HFFc6 (cell line): ENCODE data around the gene SLCO4A1. TPM values are rescaled to one million over a fixed set of nuclear protein-coding genes. Genes with fewer than 3 reads are reported as not detected.

ENCODE experiments used
- DNase-seq: peaks from one replicate; pipeline ENCODE4 v3.0.0-alpha.2; 2018
- H3K27ac Mint-ChIP-seq: 2 replicates; pipeline ENCODE4 v1.8.0; 2020; ENCODE audit warnings: mild to moderate bottlenecking, mixed read lengths
- H3K27me3 Mint-ChIP-seq: 2 replicates; pipeline ENCODE4 v1.8.0; 2021; ENCODE audit warnings: mild to moderate bottlenecking, moderate library complexity, mixed read lengths; ENCODE audit not compliant: insufficient read depth
- H3K36me3 Mint-ChIP-seq: 2 replicates; pipeline ENCODE4 v1.8.0; 2021; ENCODE audit warnings: low read depth, mixed read lengths
- H3K4me1 Mint-ChIP-seq: 2 replicates; pipeline ENCODE4 v1.8.0; 2020; ENCODE audit warnings: low read depth, mixed read lengths
- H3K4me3 Mint-ChIP-seq: 2 replicates; pipeline ENCODE4 v1.8.0; 2020; ENCODE audit warnings: mild to moderate bottlenecking, moderate library complexity, mixed read lengths
- H3K9me3 Mint-ChIP-seq: 2 replicates; pipeline ENCODE4 v1.8.0; 2020; ENCODE audit warnings: mild to moderate bottlenecking, mixed read lengths
- total RNA-seq, 6 experiments: library from RNA; stranded (reverse); fragmentation: NEBNext Ultra II Directional; extraction: Animal tissue kit (Norgen Biotek cat#: 25700); gene quantifications; 2 replicates in 1 of 6; 3 replicates in 5 of 6; pipeline ENCODE4 v1.2.3, GENCODE V29; 2021
- TF ChIP-seq, protein P1 (sequence below): fragments of 200-600 bp; sonication (generic); IDR thresholded peaks from 2 replicates; pipeline ENCODE4 v1.5.0; 2021; ENCODE audit warnings: antibody characterized with exemption, mild to moderate bottlenecking

Gene SLCO4A1
- total RNA-seq, 6 experiments from 2014 or later = 2.7 to 6.5 (median 3.4) TPM

DNA sequence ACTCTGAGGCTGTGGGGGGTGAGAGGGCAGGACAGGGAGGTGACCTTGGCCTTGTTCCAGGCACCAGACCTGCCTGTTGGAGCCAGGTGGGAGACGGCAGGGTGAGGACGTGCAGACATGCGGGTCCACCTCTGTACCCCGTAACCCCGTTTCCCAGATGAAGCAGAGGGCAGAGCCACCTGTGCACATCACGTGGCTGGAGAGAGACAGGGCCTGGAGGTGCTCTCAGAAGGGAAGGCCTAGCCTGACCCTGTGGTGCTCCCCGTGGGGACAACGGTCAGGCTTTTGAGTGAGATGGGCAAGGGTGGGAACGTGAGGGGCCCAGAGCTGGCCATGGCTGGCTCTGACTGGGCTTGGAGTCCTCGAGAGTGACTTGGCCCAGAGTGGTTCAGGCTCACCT, 72.9 kb downstream of the SLCO4A1 start:
- TF ChIP-seq, protein P1, sequence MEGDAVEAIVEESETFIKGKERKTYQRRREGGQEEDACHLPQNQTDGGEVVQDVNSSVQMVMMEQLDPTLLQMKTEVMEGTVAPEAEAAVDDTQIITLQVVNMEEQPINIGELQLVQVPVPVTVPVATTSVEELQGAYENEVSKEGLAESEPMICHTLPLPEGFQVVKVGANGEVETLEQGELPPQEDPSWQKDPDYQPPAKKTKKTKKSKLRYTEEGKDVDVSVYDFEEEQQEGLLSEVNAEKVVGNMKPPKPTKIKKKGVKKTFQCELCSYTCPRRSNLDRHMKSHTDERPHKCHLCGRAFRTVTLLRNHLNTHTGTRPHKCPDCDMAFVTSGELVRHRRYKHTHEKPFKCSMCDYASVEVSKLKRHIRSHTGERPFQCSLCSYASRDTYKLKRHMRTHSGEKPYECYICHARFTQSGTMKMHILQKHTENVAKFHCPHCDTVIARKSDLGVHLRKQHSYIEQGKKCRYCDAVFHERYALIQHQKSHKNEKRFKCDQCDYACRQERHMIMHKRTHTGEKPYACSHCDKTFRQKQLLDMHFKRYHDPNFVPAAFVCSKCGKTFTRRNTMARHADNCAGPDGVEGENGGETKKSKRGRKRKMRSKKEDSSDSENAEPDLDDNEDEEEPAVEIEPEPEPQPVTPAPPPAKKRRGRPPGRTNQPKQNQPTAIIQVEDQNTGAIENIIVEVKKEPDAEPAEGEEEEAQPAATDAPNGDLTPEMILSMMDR = no peak
- peaks cover 5% of the 10 kb centered on the region for H3K9me3 Mint-ChIP-seq
- peaks cover 11% of the 10 kb centered on the region for H3K27me3 Mint-ChIP-seq

DNA sequence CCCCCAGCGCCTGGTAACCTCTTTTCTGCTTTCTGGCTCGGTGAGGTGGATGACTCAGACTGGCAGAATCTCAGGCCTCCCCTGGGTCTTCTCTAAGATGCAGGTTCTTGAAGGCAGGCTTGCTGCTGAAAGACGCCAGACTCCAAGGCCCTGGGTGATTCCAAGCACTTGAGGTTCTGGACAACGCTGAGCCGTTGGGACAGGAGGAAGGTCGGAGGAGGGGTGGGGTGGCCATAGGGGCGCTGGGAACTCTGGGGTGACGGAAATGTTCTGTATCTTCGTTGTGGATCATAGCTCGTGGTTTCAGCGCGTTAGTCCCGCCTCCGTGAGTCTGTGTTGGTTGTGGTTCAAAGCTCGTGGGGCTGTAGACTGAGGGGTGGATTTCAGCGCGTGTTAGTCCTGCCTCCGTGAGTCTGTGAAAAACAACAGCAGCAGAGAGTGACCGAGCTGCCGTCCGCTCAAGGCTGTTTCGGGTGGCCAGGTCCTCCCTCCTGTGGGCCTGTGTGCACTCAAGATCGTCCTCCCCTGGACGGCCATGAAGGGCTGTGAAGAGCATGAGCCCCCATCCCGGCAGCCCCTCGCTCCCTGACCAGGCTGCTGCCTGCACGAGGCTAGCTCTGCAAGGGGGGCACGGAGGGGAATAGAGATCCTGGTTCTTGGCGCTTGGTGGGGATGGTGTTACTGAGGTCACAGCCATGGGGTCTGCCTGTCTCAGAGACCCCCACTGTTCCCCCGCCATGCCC, 74.1 kb downstream of the SLCO4A1 start:
- H3K27me3 Mint-ChIP-seq = peaks cover 11% of the 10 kb centered on the region
- H3K9me3 Mint-ChIP-seq = peaks cover 16% of the 10 kb centered on the region
- H3K36me3 Mint-ChIP-seq = peaks cover 25% of the 10 kb centered on the region
- peak overlapping the region; percentile 12; the same call in 1 of the 2 replicates for H3K27ac Mint-ChIP-seq
- peaks cover 44% of the 10 kb centered on the region for H3K4me1 Mint-ChIP-seq
- DNase-seq = no peak
- H3K4me3 Mint-ChIP-seq = no peak overlapping the region
- TF ChIP-seq, protein P1 = no peak

More for the DNA sequence above, 72.9 kb downstream of the SLCO4A1 start:
- peaks cover 43% of the 10 kb centered on the region for H3K4me1 Mint-ChIP-seq
- H3K27ac Mint-ChIP-seq = no peak overlapping the region
- peaks cover 17% of the 10 kb centered on the region; the same call in 1 of the 2 replicates for H3K36me3 Mint-ChIP-seq
- DNase-seq = no peak
- no peak overlapping the region for H3K4me3 Mint-ChIP-seq

DNA sequence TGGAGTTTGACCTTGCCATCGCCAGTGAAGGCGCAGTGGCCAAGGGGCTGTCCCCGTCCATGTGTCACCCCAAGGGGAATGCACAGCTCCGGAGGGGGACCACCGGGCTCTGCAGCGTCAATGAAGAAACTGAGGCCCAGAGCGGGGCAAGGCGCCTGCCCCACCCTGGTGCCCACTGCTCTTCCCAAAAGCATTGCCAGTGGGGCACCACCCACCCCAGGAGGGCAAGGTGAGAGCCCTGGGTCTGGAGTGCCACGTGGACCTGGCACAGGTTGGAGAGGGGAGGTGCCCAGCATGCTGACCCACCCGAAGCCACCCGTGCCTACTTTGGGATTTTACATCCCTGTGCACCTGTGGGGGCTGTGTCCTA, 74.6 kb downstream of the SLCO4A1 start:
- no peak for DNase-seq
- H3K4me3 Mint-ChIP-seq = no peak overlapping the region
- H3K4me1 Mint-ChIP-seq = peaks cover 49% of the 10 kb centered on the region
- peaks cover 21% of the 10 kb centered on the region for H3K9me3 Mint-ChIP-seq
- H3K27me3 Mint-ChIP-seq = peaks cover 11% of the 10 kb centered on the region
- TF ChIP-seq, protein P1 = no peak
- H3K27ac Mint-ChIP-seq = no peak overlapping the region
- peaks cover 30% of the 10 kb centered on the region for H3K36me3 Mint-ChIP-seq

DNA sequence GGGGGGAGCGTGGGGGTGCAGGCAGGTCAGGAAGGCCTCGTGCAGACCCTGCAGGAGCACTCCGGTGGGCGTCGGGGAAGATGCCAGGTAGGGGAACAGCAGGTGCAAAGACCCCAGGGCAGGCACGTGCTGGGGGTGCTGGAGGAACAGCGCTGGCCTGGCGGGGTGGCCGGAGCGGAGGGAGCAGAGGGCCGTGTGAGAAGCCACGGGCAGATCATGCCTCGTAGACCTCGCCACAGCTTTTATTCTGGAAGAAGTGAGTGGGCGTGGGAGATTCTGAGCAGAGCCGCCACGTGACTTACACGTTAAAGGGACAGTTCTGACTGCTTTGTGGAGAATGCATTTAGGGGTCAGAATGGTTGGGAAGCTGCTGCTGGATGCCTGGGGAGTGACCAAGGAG, 75.6 kb downstream of the SLCO4A1 start:
- Mint-ChIP-seq H3K27me3 (peaks cover 16% of the 10 kb centered on the region), H3K9me3 (peaks cover 22% of the 10 kb centered on the region), H3K36me3 (peaks cover 37% of the 10 kb centered on the region), H3K4me1 (peaks cover 58% of the 10 kb centered on the region), H3K4me3 (no peak overlapping the region), H3K27ac (no peak overlapping the region)
- TF ChIP-seq, protein P1 = no peak
- no peak for DNase-seq

DNA sequence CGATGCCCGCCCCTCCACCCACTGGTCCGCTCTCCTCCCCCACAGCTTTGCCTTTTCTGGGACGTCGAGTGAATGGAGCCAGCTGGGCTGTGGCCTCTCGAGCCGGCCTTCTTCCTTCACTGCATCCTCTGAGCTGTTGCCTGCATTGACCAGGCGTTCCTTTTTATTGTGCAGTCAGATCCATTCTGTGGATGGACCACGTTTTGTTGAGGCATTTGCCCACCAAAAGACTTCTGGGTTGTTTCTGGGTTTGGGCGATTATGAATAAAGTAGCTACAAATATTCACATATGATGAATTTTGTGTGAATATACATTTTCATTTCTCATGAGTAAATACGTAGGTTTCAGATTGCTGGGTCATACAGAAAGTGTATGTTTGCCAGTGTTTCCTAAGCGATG, 76.2 kb downstream of the SLCO4A1 start:
- Mint-ChIP-seq H3K4me3 (no peak overlapping the region), H3K27me3 (peaks cover 16% of the 10 kb centered on the region), H3K27ac (peak overlapping the region; percentile 90; the same call in 1 of the 2 replicates), H3K9me3 (peaks cover 22% of the 10 kb centered on the region), H3K4me1 (peaks cover 58% of the 10 kb centered on the region), H3K36me3 (peaks cover 32% of the 10 kb centered on the region)
- DNase-seq = no peak
- TF ChIP-seq, protein P1 = no peak
